ENCODE data around the gene ADAT1. TPM values are rescaled to one million over a fixed set of nuclear protein-coding genes. Genes with fewer than 3 reads are reported as not detected.

The ADAT1 gene
- total RNA-seq, 4 donors from 2014 or later: 36.8 to 72.3 (median 50.7) TPM

- DNase-seq: no peak
- H3K4me1 ChIP-seq: no peaks in the 10 kb centered on the region
- H3K4me3 ChIP-seq (replicated peaks in 1 of 3): no peak overlapping the region
- WGBS, 2 donors: 94 to 99% methylated on average over 7 of the region's 7 CpGs
- intact Hi-C loops (cut with DNase I): no loop called here
- H3K36me3 ChIP-seq: peaks cover 41 to 46% of the 10 kb centered on the region in 2 donors
- TF ChIP-seq CTCF (IDR thresholded peaks at IDR 0.05): no peak
- no peak for TF ChIP-seq POLR2A (IDR thresholded peaks at IDR 0.05)
- H3K27ac ChIP-seq: no peak overlapping the region
- H3K9me3 ChIP-seq: no peaks in the 10 kb centered on the region
- H3K27me3 ChIP-seq: no peaks in the 10 kb centered on the region
Observed at GRCh38 chr16:75578212-75578611, 44.9 kb downstream of the ADAT1 start.

GRCh38 chr16:75576384-75576811 is 46.7 kb downstream of the ADAT1 start:
- TF ChIP-seq POLR2A (IDR thresholded peaks at IDR 0.05): no peak
- TF ChIP-seq CTCF (IDR thresholded peaks at IDR 0.05): no peak
- peaks cover 55 to 57% of the 10 kb centered on the region in 2 donors for H3K36me3 ChIP-seq
- no peaks in the 10 kb centered on the region for H3K9me3 ChIP-seq
- no peak overlapping the region for H3K27ac ChIP-seq
- H3K27me3 ChIP-seq: no peaks in the 10 kb centered on the region
- intact Hi-C loops (cut with DNase I): no loop called here
- no peaks in the 10 kb centered on the region for H3K4me1 ChIP-seq
- H3K4me3 ChIP-seq (replicated peaks in 1 of 3): no peak overlapping the region
- no peak for DNase-seq
- WGBS, 2 donors: 71 to 77% methylated on average over 3 of the region's 3 CpGs

GRCh38 chr16:75575958-75576357 is 47.1 kb downstream of the ADAT1 start:
- WGBS, 2 donors: 76% methylated on average over 3 of the region's 3 CpGs
- no peaks in the 10 kb centered on the region for H3K9me3 ChIP-seq
- TF ChIP-seq CTCF (IDR thresholded peaks at IDR 0.05) (no peak), POLR2A (IDR thresholded peaks at IDR 0.05) (no peak)
- no peaks in the 10 kb centered on the region for H3K27me3 ChIP-seq
- H3K4me3 ChIP-seq (replicated peaks in 1 of 3): no peak overlapping the region
- no peak overlapping the region for H3K27ac ChIP-seq
- intact Hi-C loops (cut with DNase I): no loop called here
- H3K36me3 ChIP-seq: peaks cover 55 to 61% of the 10 kb centered on the region in 2 donors
- no peaks in the 10 kb centered on the region for H3K4me1 ChIP-seq
- no peak for DNase-seq

- Histone ChIP-seq H3K4me1 (no peaks in the 10 kb centered on the region), H3K27ac (no peak overlapping the region)
Observed at GRCh38 chr16:75573955-75574354, 49.1 kb downstream of the ADAT1 start.

More at GRCh38 chr16:75573955-75574354, 49.1 kb downstream of the ADAT1 start:
- Histone ChIP-seq H3K4me3 (replicated peaks in 1 of 3) (no peak overlapping the region), H3K36me3 (peaks cover 65 to 66% of the 10 kb centered on the region in 2 donors), H3K27me3 (no peaks in the 10 kb centered on the region), H3K9me3 (no peaks in the 10 kb centered on the region)
- intact Hi-C loops (cut with DNase I): no loop called here
- no peak for DNase-seq
- WGBS, 2 donors: 82 to 92% methylated on average over 5 of the region's 5 CpGs
- TF ChIP-seq POLR2A (IDR thresholded peaks at IDR 0.05): no peak
- TF ChIP-seq CTCF (IDR thresholded peaks at IDR 0.05): no peak
